Endometrial microvascular endothelial cells (primary cell): ENCODE data around the gene NPIPA3. TPM values are rescaled to one million over a fixed set of nuclear protein-coding genes. Genes with fewer than 3 reads are reported as not detected.
"Not testable (repeated sequence)": the region's sequence is repeated elsewhere in the genome, so short reads cannot be mapped to it uniquely, and the experiment has no call there.

Experiments
- in situ Hi-C: cut with HindIII; loops from 2 replicates; pipeline ENCODE4 v1.10.0; 2017; ENCODE audit warnings: low sequenced_read_pairs, low pct_unique_long_range_greater_than_20kb; ENCODE audit errors: inconsistent ontology term
- total RNA-seq: library from RNA; depleted of rRNA; stranded (reverse); fragments of >200 nt; gene quantifications from one replicate; pipeline ENCODE4 v1.2.3, GENCODE V29; 2015; ENCODE audit errors: inconsistent ontology term

The NPIPA3 gene
- total RNA-seq, 1 donor from 2014 or later, result not detected

- in situ Hi-C loops, result not testable (repeated sequence)
Measured at GRCh38 chr16:14740832-14741385, 37.7 kb downstream of the NPIPA3 start.

- in situ Hi-C loops, result not testable (repeated sequence)
Measured at GRCh38 chr16:14741794-14742193, 38.6 kb downstream of the NPIPA3 start.

GRCh38 chr16:14742273-14743128 is 39.3 kb downstream of the NPIPA3 start, which contains the start of gene NPIPA2:
NPIPA2 (plus strand) TSS chr16:14742533; CDS start chr16:14748066, 5,533 bp downstream.
- in situ Hi-C loops, result not testable (repeated sequence)

GRCh38 chr16:14773654-14774053 is 70.4 kb downstream of the NPIPA3 start:
- in situ Hi-C loops, result not testable (repeated sequence)

- in situ Hi-C loops, result not testable (repeated sequence)
Measured at GRCh38 chr16:14775624-14776023, 72.4 kb downstream of the NPIPA3 start.

Other genes starting within 250 kb of the NPIPA3 start
- 38.8 TPM for gene PARN, start 73.2 kb upstream of the NPIPA3 start, total RNA-seq
- 89.4 TPM for gene BFAR, start 70.5 kb upstream of the NPIPA3 start, total RNA-seq
- not detected for gene PLA2G10, start 9.1 kb upstream of the NPIPA3 start, total RNA-seq
- gene NPIPA2, start 39.1 kb downstream of the NPIPA3 start, total RNA-seq, result not detected
- 107 TPM for gene NOMO1, start 130.3 kb downstream of the NPIPA3 start, total RNA-seq
- gene NPIPA1, start 234.0 kb downstream of the NPIPA3 start, total RNA-seq, result 27.7 TPM